Stimulated activated CD8-positive, alpha-beta memory T cell treated with anti-CD3 and anti-CD28 coated beads, Interleukin-15, amount 100 ng/mL, for 4 hours (primary cell): ENCODE measurements around the gene FOXJ2.
"Not testable (repeated sequence)": the region's sequence is repeated elsewhere in the genome, so short reads cannot be mapped to it uniquely, and the experiment has no call there.

Experiments used
- DNase-seq, 2 donors: peaks; one replicate each; pipeline ENCODE4 v3.0.0-alpha.2; 2020; ENCODE audit warnings: low read depth in 2 of 2

FOXJ2 gene

GRCh38 chr12:8065991-8066594, 33.6 kb downstream of the FOXJ2 start, which contains the start of gene C3AR1:
Gene C3AR1 (minus strand): TSS chr12:8066359. CDS start chr12:8060185, 6,174 bp downstream.
- no peak for DNase-seq

GRCh38 chr12:8069582-8069981, 37.1 kb downstream of the FOXJ2 start:
- no peak for DNase-seq

- not testable (repeated sequence) for DNase-seq
Measured at GRCh38 chr12:8071820-8072219, 39.3 kb downstream of the FOXJ2 start.

GRCh38 chr12:8075935-8076334, 43.4 kb downstream of the FOXJ2 start:
- DNase-seq: no peak

- DNase-seq: no peak
Measured at GRCh38 chr12:8076366-8076765, 43.9 kb downstream of the FOXJ2 start.

GRCh38 chr12:8077207-8077606, 44.7 kb downstream of the FOXJ2 start:
- no peak for DNase-seq

GRCh38 chr12:8078398-8078797, 45.9 kb downstream of the FOXJ2 start:
- DNase-seq: no peak

- no peak for DNase-seq
Measured at GRCh38 chr12:8078916-8079315, 46.4 kb downstream of the FOXJ2 start.

- no peak for DNase-seq
Measured at GRCh38 chr12:8080120-8080519, 47.6 kb downstream of the FOXJ2 start.

- no peak for DNase-seq
Measured at GRCh38 chr12:8081251-8081920, 48.9 kb downstream of the FOXJ2 start.

GRCh38 chr12:8082808-8083100, 50.2 kb downstream of the FOXJ2 start:
- DNase-seq: no peak

GRCh38 chr12:8084351-8084750, 51.8 kb downstream of the FOXJ2 start:
- not testable (repeated sequence) for DNase-seq

GRCh38 chr12:8087666-8088065, 55.1 kb downstream of the FOXJ2 start:
- DNase-seq: no peak

- DNase-seq: no peak
Measured at GRCh38 chr12:8088574-8088973, 56.1 kb downstream of the FOXJ2 start.

GRCh38 chr12:8089277-8089676, 56.8 kb downstream of the FOXJ2 start:
- not testable (repeated sequence) for DNase-seq

GRCh38 chr12:8089716-8090115, 57.2 kb downstream of the FOXJ2 start:
- no peak for DNase-seq

GRCh38 chr12:8093291-8093690, 60.8 kb downstream of the FOXJ2 start:
- DNase-seq: no peak

GRCh38 chr12:8096281-8096915, 63.9 kb downstream of the FOXJ2 start:
- no peak for DNase-seq

- no peak for DNase-seq
Measured at GRCh38 chr12:8099235-8099634, 66.7 kb downstream of the FOXJ2 start.
